HG03432 (cell line): ENCODE data around the gene FOXQ1.
"Not testable (repeated sequence)": the region's sequence is repeated elsewhere in the genome, so short reads cannot be mapped to it uniquely, and the experiment has no call there.

ENCODE experiments used
- ATAC-seq: cut with Tn5 transposase; IDR thresholded peaks from one replicate; pipeline ENCODE4 v1.9.1; 2021; ENCODE audit warnings: mild to moderate bottlenecking, moderate library complexity; ENCODE audit not compliant: unreplicated experiment

Gene FOXQ1

GRCh38 chr6:1290805-1291204 is 21.1 kb upstream of the FOXQ1 start:
- ATAC-seq, result no peak

GRCh38 chr6:1291381-1291780 is 20.5 kb upstream of the FOXQ1 start:
- ATAC-seq, result no peak

GRCh38 chr6:1295420-1295819 is 16.5 kb upstream of the FOXQ1 start:
- no peak for ATAC-seq

- ATAC-seq, result no peak
Measured at GRCh38 chr6:1296079-1296478, 15.8 kb upstream of the FOXQ1 start.

GRCh38 chr6:1296542-1296941 is 15.4 kb upstream of the FOXQ1 start:
- ATAC-seq, result no peak

- ATAC-seq, result no peak
Measured at GRCh38 chr6:1297746-1298145, 14.2 kb upstream of the FOXQ1 start.

- ATAC-seq, result no peak
Measured at GRCh38 chr6:1298768-1299167, 13.1 kb upstream of the FOXQ1 start.

- ATAC-seq, result no peak
Measured at GRCh38 chr6:1306133-1306532, 5.8 kb upstream of the FOXQ1 start.

GRCh38 chr6:1309366-1309765 is 2.5 kb upstream of the FOXQ1 start:
- no peak for ATAC-seq

GRCh38 chr6:1310628-1311399 is 1.1 kb upstream of the FOXQ1 start:
- no peak for ATAC-seq

GRCh38 chr6:1312203-1312472 is 240 bp downstream of the FOXQ1 start:
- no peak for ATAC-seq

- no peak for ATAC-seq
Measured at GRCh38 chr6:1312473-1313367, 822 bp downstream of the FOXQ1 start.

- ATAC-seq, result no peak
Measured at GRCh38 chr6:1313384-1313766, 1.5 kb downstream of the FOXQ1 start.

- no peak for ATAC-seq
Measured at GRCh38 chr6:1313767-1314503, 2.0 kb downstream of the FOXQ1 start.

- ATAC-seq, result no peak
Measured at GRCh38 chr6:1314617-1315016, 2.7 kb downstream of the FOXQ1 start.

- ATAC-seq, result no peak
Measured at GRCh38 chr6:1315201-1315559, 3.3 kb downstream of the FOXQ1 start.

- ATAC-seq, result no peak
Measured at GRCh38 chr6:1315560-1316386, 3.9 kb downstream of the FOXQ1 start.

GRCh38 chr6:1316489-1316971 is 4.6 kb downstream of the FOXQ1 start:
- no peak for ATAC-seq

GRCh38 chr6:1317302-1317815 is 5.5 kb downstream of the FOXQ1 start:
- ATAC-seq, result no peak

GRCh38 chr6:1318036-1318435 is 6.1 kb downstream of the FOXQ1 start:
- ATAC-seq, result no peak

GRCh38 chr6:1318584-1318983 is 6.7 kb downstream of the FOXQ1 start:
- ATAC-seq, result not testable (repeated sequence)
